ENCODE measurements around the gene CD58.
"Not testable (repeated sequence)": the region's sequence is repeated elsewhere in the genome, so short reads cannot be mapped to it uniquely, and the experiment has no call there.

Gene CD58

GRCh38 chr1:116571215-116571919 lies 541 bp upstream of the CD58 start:
- DNase-seq (ENCODE audit: low read depth in 2 of 2): no peak

- DNase-seq (ENCODE audit: low read depth in 2 of 2): no peak
Measured at GRCh38 chr1:116569776-116570357, 959 bp downstream of the CD58 start.

GRCh38 chr1:116569381-116569670 lies 1.5 kb downstream of the CD58 start:
- no peak for DNase-seq (ENCODE audit: low read depth in 2 of 2)

- DNase-seq (ENCODE audit: low read depth in 2 of 2): no peak
Measured at GRCh38 chr1:116568662-116569380, 2.0 kb downstream of the CD58 start.

GRCh38 chr1:116567790-116568661 lies 2.8 kb downstream of the CD58 start:
- DNase-seq (ENCODE audit: low read depth in 2 of 2): no peak

GRCh38 chr1:116565222-116565621 lies 5.6 kb downstream of the CD58 start:
- DNase-seq (ENCODE audit: low read depth in 2 of 2): no peak

GRCh38 chr1:116564426-116564825 lies 6.4 kb downstream of the CD58 start:
- no peak for DNase-seq (ENCODE audit: low read depth in 2 of 2)

- not testable (repeated sequence) for DNase-seq (ENCODE audit: low read depth in 2 of 2)
Measured at GRCh38 chr1:116562465-116562864, 8.4 kb downstream of the CD58 start.

- no peak for DNase-seq (ENCODE audit: low read depth in 2 of 2)
Measured at GRCh38 chr1:116561563-116561962, 9.3 kb downstream of the CD58 start.

GRCh38 chr1:116560704-116561490 lies 9.9 kb downstream of the CD58 start:
- DNase-seq (ENCODE audit: low read depth in 2 of 2): no peak

- no peak for DNase-seq (ENCODE audit: low read depth in 2 of 2)
Measured at GRCh38 chr1:116559304-116559761, 11.5 kb downstream of the CD58 start.

GRCh38 chr1:116558571-116558970 lies 12.3 kb downstream of the CD58 start:
- no peak for DNase-seq (ENCODE audit: low read depth in 2 of 2)

- no peak for DNase-seq (ENCODE audit: low read depth in 2 of 2)
Measured at GRCh38 chr1:116558140-116558549, 12.7 kb downstream of the CD58 start.

- no peak for DNase-seq (ENCODE audit: low read depth in 2 of 2)
Measured at GRCh38 chr1:116557323-116557878, 13.4 kb downstream of the CD58 start.

- DNase-seq (ENCODE audit: low read depth in 2 of 2): peak; percentile 32 to 35
Measured at GRCh38 chr1:116556289-116557006, 14.4 kb downstream of the CD58 start.

- no peak for DNase-seq (ENCODE audit: low read depth in 2 of 2)
Measured at GRCh38 chr1:116554924-116555323, 15.9 kb downstream of the CD58 start.

- no peak for DNase-seq (ENCODE audit: low read depth in 2 of 2)
Measured at GRCh38 chr1:116553386-116554115, 17.3 kb downstream of the CD58 start.

- DNase-seq (ENCODE audit: low read depth in 2 of 2): no peak
Measured at GRCh38 chr1:116546354-116546977, 24.4 kb downstream of the CD58 start.

GRCh38 chr1:116545359-116545705 lies 25.5 kb downstream of the CD58 start:
- DNase-seq (ENCODE audit: low read depth in 2 of 2): no peak

Data from stimulated activated CD8-positive, alpha-beta memory T cell treated with anti-CD3 and anti-CD28 coated beads, Interleukin-7, amount 100 ng/mL, for 1 hour (primary cell).